CD4-positive, alpha-beta T cell treated with Interferon alpha-2 for 1 hour (primary cell): Measurements from ENCODE around the gene WDR90.

ENCODE experiments used
- DNase-seq, 2 donors: peaks; one replicate each; pipeline ENCODE4 v3.0.0-alpha.2; 2020 to 2022

The WDR90 gene

GRCh38 chr16:710500-711075, 61.4 kb downstream of the WDR90 start:
- no peak for DNase-seq

GRCh38 chr16:711084-711483, 61.9 kb downstream of the WDR90 start:
- DNase-seq = no peak

- peak; percentile 76 to 81 for DNase-seq
These were observed 62.6 kb downstream of the WDR90 start for GRCh38 chr16:711548-712320.

GRCh38 chr16:712740-713250, 63.6 kb downstream of the WDR90 start:
- peak; percentile 30 to 61 for DNase-seq

- no peak for DNase-seq
These were observed 64.9 kb downstream of the WDR90 start for GRCh38 chr16:714079-714478.

- DNase-seq = peak; percentile 85 to 91
These were observed 65.7 kb downstream of the WDR90 start, which contains the start of gene METRN for GRCh38 chr16:714558-715476. TSS of gene METRN (plus strand) at chr16:715118. CDS start at chr16:715290, 172 bp downstream.

GRCh38 chr16:715477-716199, 66.5 kb downstream of the WDR90 start:
- DNase-seq = no peak

GRCh38 chr16:716200-716568, 67.0 kb downstream of the WDR90 start:
- no peak for DNase-seq

- no peak for DNase-seq
These were observed 67.7 kb downstream of the WDR90 start for GRCh38 chr16:716768-717325.
